Neuronal stem cell (in vitro differentiated cells): ENCODE measurements around the gene GBP7.
A peak's percentile ranks its signal among the peaks of the same experiment; 100 is the strongest.

Experiments used
- DNase-seq: peaks from one replicate; pipeline ENCODE4 v3.0.0-alpha.2; 2013; ENCODE audit warnings: low spot score
- H2AFZ ChIP-seq: one replicate; pipeline ENCODE4 v1.6.1; 2013; ENCODE audit warnings: mild to moderate bottlenecking, low read length, inconsistent platforms
- H2AK5ac ChIP-seq: 2 replicates; pipeline ENCODE4 v1.6.1; 2013; ENCODE audit warnings: low read depth, mild to moderate bottlenecking, inconsistent platforms, low read length, moderate library complexity, mixed read lengths
- H2BK120ac ChIP-seq: 2 replicates; pipeline ENCODE4 v1.6.1; 2013; ENCODE audit warnings: low read depth, mild to moderate bottlenecking, inconsistent platforms, low read length, moderate library complexity, mixed read lengths
- H2BK12ac ChIP-seq: one replicate; pipeline ENCODE4 v1.6.1; 2013; ENCODE audit warnings: low read length, inconsistent platforms
- H2BK15ac ChIP-seq: 2 replicates; pipeline ENCODE4 v1.6.1; 2013; ENCODE audit warnings: mild to moderate bottlenecking, low read length, inconsistent platforms, mixed read lengths
- H2BK5ac ChIP-seq: one replicate; pipeline ENCODE4 v1.6.1; 2013; ENCODE audit warnings: inconsistent platforms, mild to moderate bottlenecking, low read length, moderate library complexity
- H3K14ac ChIP-seq: one replicate; pipeline ENCODE4 v1.6.1; 2013; ENCODE audit warnings: low read length, inconsistent platforms
- H3K18ac ChIP-seq: 2 replicates; pipeline ENCODE4 v1.6.1; 2013; ENCODE audit warnings: low read length, inconsistent platforms
- H3K23ac ChIP-seq: 2 replicates; pipeline ENCODE4 v1.6.1; 2013; ENCODE audit warnings: low read depth, mild to moderate bottlenecking, mixed read lengths, low read length, inconsistent platforms; ENCODE audit not compliant: poor library complexity
- H3K27ac ChIP-seq: replicated peaks from 3 replicates; pipeline ENCODE4 v1.5.1; 2013; ENCODE audit warnings: low read length, inconsistent platforms
- H3K27me3 ChIP-seq, 3 experiments: 2 replicates each; pipeline ENCODE4 v1.6.1; 2013; ENCODE audit warnings: low read length in 3 of 3, mild to moderate bottlenecking in 2 of 3, inconsistent platforms in 1 of 3, low read depth in 1 of 3, mixed read lengths in 1 of 3, moderate library complexity in 1 of 3; ENCODE audit not compliant: control insufficient read depth in 3 of 3, insufficient read depth in 3 of 3
- H3K36me3 ChIP-seq, 2 donors: replicated peaks in 1 of 2; 2 replicates each; pipeline ENCODE4 v1.6.1; 2013; ENCODE audit warnings: low read length in 2 of 2; ENCODE audit not compliant: control insufficient read depth in 2 of 2, insufficient read depth in 2 of 2
- H3K4ac ChIP-seq: 2 replicates; pipeline ENCODE4 v1.6.1; 2013; ENCODE audit warnings: inconsistent platforms, mild to moderate bottlenecking, low read length, moderate library complexity
- H3K4me1 ChIP-seq, 2 donors: 1 replicate in 1 of 2; 2 replicates in 1 of 2; pipeline ENCODE4 v1.6.1; 2013; ENCODE audit warnings: low read length in 2 of 2, low read depth in 1 of 2; ENCODE audit not compliant: control insufficient read depth in 2 of 2, insufficient read depth in 1 of 2
- H3K4me2 ChIP-seq: one replicate; pipeline ENCODE4 v1.6.1; 2013; ENCODE audit warnings: mild to moderate bottlenecking, low read length, inconsistent platforms; ENCODE audit not compliant: insufficient read depth, poor library complexity, severe bottlenecking
- H3K4me3 ChIP-seq, 2 donors: 2 replicates each; pipeline ENCODE4 v1.5.1; 2013; ENCODE audit warnings: low read length in 2 of 2, mild to moderate bottlenecking in 2 of 2, inconsistent platforms in 1 of 2, moderate library complexity in 1 of 2
- H3K79me1 ChIP-seq: one replicate; pipeline ENCODE4 v1.6.1; 2013; ENCODE audit warnings: low read depth, mild to moderate bottlenecking, inconsistent platforms, low read length, moderate library complexity
- H3K9ac ChIP-seq: one replicate; pipeline ENCODE4 v1.6.1; 2013; ENCODE audit warnings: mild to moderate bottlenecking, low read depth, low read length, inconsistent platforms; ENCODE audit not compliant: poor library complexity
- H3K9me3 ChIP-seq, 2 donors: replicated peaks in 1 of 2; 2 replicates each; pipeline versions ENCODE3 to v1.6.1; 2013; ENCODE audit warnings: low read length in 2 of 2, mild to moderate bottlenecking in 2 of 2, inconsistent platforms in 1 of 2, low read depth in 1 of 2, mixed read lengths in 1 of 2, moderate library complexity in 1 of 2; ENCODE audit not compliant: control insufficient read depth in 2 of 2, insufficient read depth in 1 of 2
- H4K8ac ChIP-seq: one replicate; pipeline ENCODE4 v1.6.1; 2013; ENCODE audit warnings: low read depth, mild to moderate bottlenecking, inconsistent platforms, low read length, moderate library complexity
- H4K91ac ChIP-seq: one replicate; pipeline ENCODE4 v1.6.1; 2013; ENCODE audit warnings: low read length, low read depth, mild to moderate bottlenecking, inconsistent platforms; ENCODE audit not compliant: poor library complexity
- WGBS, 2 donors: extraction: QIAGEN DNeasy Blood & Tissue Kit; methylation state at CpG; one replicate each; pipeline ENCODE4 v1.1.7; 2013; ENCODE audit warnings: missing lambda C conversion rate in 2 of 2, mixed read lengths in 1 of 2; ENCODE audit not compliant: insufficient read length in 2 of 2, insufficient replicate concordance in 1 of 2; ENCODE audit errors: extremely low coverage in 2 of 2; 5-methylcytosine and 5-hydroxymethylcytosine counted together

The GBP7 gene

GRCh38 chr1:89171067-89171438, 4.8 kb downstream of the GBP7 start:
- H4K91ac ChIP-seq, result no peak overlapping the region
- no peak overlapping the region for H2BK120ac ChIP-seq
- H4K8ac ChIP-seq, result no peak overlapping the region
- H3K79me1 ChIP-seq, result no peaks in the 10 kb centered on the region
- H2AK5ac ChIP-seq, result no peak overlapping the region
- H3K14ac ChIP-seq, result no peak overlapping the region
- H3K27ac ChIP-seq, result no peak overlapping the region
- no peak overlapping the region for H3K4me3 ChIP-seq
- H2BK12ac ChIP-seq, result no peak overlapping the region
- H3K23ac ChIP-seq, result no peak overlapping the region
- no peaks in the 10 kb centered on the region for H3K4me1 ChIP-seq
- no peaks in the 10 kb centered on the region for H3K27me3 ChIP-seq
- no peak overlapping the region for H3K9ac ChIP-seq
- no peak overlapping the region for H2AFZ ChIP-seq
- H3K4me2 ChIP-seq, result no peak overlapping the region
- no peak overlapping the region for H2BK15ac ChIP-seq
- H3K9me3 ChIP-seq, result no peaks in the 10 kb centered on the region
- no peak for DNase-seq
- H3K4ac ChIP-seq, result no peak overlapping the region
- no peak overlapping the region for H3K18ac ChIP-seq
- no peaks in the 10 kb centered on the region for H3K36me3 ChIP-seq
- H2BK5ac ChIP-seq, result no peak overlapping the region

GRCh38 chr1:89170170-89171066, 5.4 kb downstream of the GBP7 start:
- H3K36me3 ChIP-seq, result no peaks in the 10 kb centered on the region

GRCh38 chr1:89169166-89169565, 6.6 kb downstream of the GBP7 start:
- Histone ChIP-seq H2AFZ (no peak overlapping the region), H3K79me1 (no peaks in the 10 kb centered on the region), H2AK5ac (no peak overlapping the region), H3K4me1 (no peaks in the 10 kb centered on the region), H2BK5ac (no peak overlapping the region), H3K4ac (no peak overlapping the region), H3K18ac (no peak overlapping the region), H3K4me3 (no peak overlapping the region), H3K36me3 (no peaks in the 10 kb centered on the region), H3K23ac (no peak overlapping the region), H4K91ac (no peak overlapping the region), H3K4me2 (no peak overlapping the region), H2BK15ac (no peak overlapping the region), H3K27me3 (no peaks in the 10 kb centered on the region), H2BK120ac (no peak overlapping the region), H3K9me3 (no peaks in the 10 kb centered on the region), H2BK12ac (no peak overlapping the region), H3K27ac (no peak overlapping the region), H4K8ac (no peak overlapping the region), H3K9ac (no peak overlapping the region), H3K14ac (no peak overlapping the region)
- WGBS, 2 donors, result no CpG with 5 or more reads among the region's 2 CpGs
- DNase-seq, result no peak

More at GRCh38 chr1:89170170-89171066, 5.4 kb downstream of the GBP7 start:
- no peaks in the 10 kb centered on the region for H3K4me1 ChIP-seq
- H4K8ac ChIP-seq, result no peak overlapping the region
- no CpG with 5 or more reads among the region's 4 CpGs for WGBS, 2 donors
- H2BK120ac ChIP-seq, result no peak overlapping the region
- no peaks in the 10 kb centered on the region for H3K79me1 ChIP-seq
- H2AK5ac ChIP-seq, result no peak overlapping the region
- H3K4me2 ChIP-seq, result no peak overlapping the region
- no peak overlapping the region for H3K9ac ChIP-seq
- no peak overlapping the region for H4K91ac ChIP-seq
- DNase-seq, result no peak
- H2AFZ ChIP-seq, result peak overlapping the region; percentile 31
- H3K9me3 ChIP-seq, result no peaks in the 10 kb centered on the region
- H2BK5ac ChIP-seq, result no peak overlapping the region
- no peak overlapping the region for H3K18ac ChIP-seq
- H2BK12ac ChIP-seq, result no peak overlapping the region
- no peak overlapping the region for H3K27ac ChIP-seq
- no peak overlapping the region for H2BK15ac ChIP-seq
- H3K23ac ChIP-seq, result no peak overlapping the region
- H3K4me3 ChIP-seq, result no peak overlapping the region
- H3K27me3 ChIP-seq, result no peaks in the 10 kb centered on the region
- H3K4ac ChIP-seq, result no peak overlapping the region
- H3K14ac ChIP-seq, result no peak overlapping the region

GRCh38 chr1:89167590-89168230, 8.1 kb downstream of the GBP7 start:
- Histone ChIP-seq H4K91ac (no peak overlapping the region), H2AFZ (no peak overlapping the region), H3K14ac (no peak overlapping the region), H2BK12ac (no peak overlapping the region), H3K36me3 (no peaks in the 10 kb centered on the region), H3K9ac (no peak overlapping the region), H3K27me3 (no peaks in the 10 kb centered on the region), H2BK120ac (no peak overlapping the region), H3K23ac (no peak overlapping the region), H3K4me3 (no peak overlapping the region), H4K8ac (no peak overlapping the region), H2BK5ac (no peak overlapping the region), H3K4ac (no peak overlapping the region), H2AK5ac (no peak overlapping the region), H3K79me1 (no peaks in the 10 kb centered on the region), H3K4me1 (no peaks in the 10 kb centered on the region), H3K27ac (no peak overlapping the region), H3K18ac (no peak overlapping the region), H3K9me3 (no peaks in the 10 kb centered on the region), H2BK15ac (no peak overlapping the region), H3K4me2 (no peak overlapping the region)
- DNase-seq, result no peak
- WGBS, 2 donors, result no CpG with 5 or more reads among the region's 2 CpGs
